HFF-Myc (cell line): ENCODE data around the gene DNM2.

Source experiments
- DNase-seq: peaks from one replicate; pipeline ENCODE4 v3.0.0-alpha.2; 2011; ENCODE audit warnings: low read depth; ENCODE audit errors: extremely low read depth
- H3K4me3 ChIP-seq: replicated peaks from 2 replicates; pipeline ENCODE4 v1.5.1; 2011; ENCODE audit warnings: low read depth, mild to moderate bottlenecking, control low read depth, low read length
- TF ChIP-seq, protein P1 (sequence below): IDR thresholded peaks from 2 replicates; pipeline ENCODE4 v1.5.1; 2012; ENCODE audit warnings: mild to moderate bottlenecking, low read depth, low read length, control low read depth; ENCODE audit errors: missing control alignments

DNM2 gene

DNA sequence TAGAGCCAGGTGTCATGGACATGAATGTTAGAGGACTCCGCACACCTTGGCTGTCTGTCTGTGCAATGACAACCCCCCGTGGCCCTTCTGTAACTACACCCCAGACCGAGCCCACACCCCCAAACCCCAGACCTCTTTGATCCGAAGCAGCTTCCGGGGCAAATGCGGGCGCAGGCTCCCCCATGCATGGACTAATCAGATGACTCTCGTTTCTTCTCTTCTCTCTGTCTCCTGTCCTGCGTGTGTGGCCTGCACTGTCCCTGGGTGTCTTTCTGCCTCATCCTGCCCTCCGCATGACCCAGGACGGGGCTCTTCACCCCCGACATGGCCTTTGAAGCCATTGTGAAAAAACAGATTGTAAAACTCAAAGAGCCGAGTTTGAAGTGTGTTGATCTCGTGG, 79.2 kb downstream of the DNM2 start:
- TF ChIP-seq, protein P1, sequence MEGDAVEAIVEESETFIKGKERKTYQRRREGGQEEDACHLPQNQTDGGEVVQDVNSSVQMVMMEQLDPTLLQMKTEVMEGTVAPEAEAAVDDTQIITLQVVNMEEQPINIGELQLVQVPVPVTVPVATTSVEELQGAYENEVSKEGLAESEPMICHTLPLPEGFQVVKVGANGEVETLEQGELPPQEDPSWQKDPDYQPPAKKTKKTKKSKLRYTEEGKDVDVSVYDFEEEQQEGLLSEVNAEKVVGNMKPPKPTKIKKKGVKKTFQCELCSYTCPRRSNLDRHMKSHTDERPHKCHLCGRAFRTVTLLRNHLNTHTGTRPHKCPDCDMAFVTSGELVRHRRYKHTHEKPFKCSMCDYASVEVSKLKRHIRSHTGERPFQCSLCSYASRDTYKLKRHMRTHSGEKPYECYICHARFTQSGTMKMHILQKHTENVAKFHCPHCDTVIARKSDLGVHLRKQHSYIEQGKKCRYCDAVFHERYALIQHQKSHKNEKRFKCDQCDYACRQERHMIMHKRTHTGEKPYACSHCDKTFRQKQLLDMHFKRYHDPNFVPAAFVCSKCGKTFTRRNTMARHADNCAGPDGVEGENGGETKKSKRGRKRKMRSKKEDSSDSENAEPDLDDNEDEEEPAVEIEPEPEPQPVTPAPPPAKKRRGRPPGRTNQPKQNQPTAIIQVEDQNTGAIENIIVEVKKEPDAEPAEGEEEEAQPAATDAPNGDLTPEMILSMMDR: no peak
- H3K4me3 ChIP-seq: no peak overlapping the region
- no peak for DNase-seq

DNA sequence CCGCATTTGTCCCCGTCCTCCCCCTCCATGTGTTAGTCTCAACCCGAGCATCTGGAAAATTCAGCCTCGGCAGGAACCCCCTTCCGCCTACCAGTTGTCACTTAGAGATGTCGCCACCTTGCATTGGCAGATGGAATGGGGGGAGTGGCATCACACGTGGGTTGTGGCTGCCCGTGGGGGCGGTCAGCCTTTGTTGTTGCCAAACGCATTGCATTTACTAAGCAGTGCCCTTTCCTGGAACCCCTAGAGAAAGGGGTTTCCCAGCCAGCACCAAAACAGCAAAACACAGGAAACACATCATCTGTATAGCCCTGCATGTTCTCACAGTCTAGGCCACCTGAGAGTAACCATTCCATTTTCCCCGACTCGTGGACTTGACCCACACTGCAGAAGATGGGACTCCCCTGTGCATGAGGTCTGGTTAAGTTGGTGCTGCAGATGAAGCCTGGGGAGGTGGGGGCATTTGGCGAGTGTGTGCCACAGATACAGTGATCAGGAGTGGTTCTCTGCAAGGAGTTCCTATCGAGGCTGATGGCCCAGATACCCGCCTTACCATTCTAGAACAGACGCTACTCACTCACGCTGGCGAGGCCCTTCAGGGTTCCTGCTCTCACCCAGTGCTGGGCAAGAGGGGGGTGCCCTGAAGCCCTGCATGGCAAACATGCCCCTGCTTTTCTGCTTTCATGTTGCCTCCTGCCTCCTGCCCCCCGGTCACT, 79.8 kb downstream of the DNM2 start:
- TF ChIP-seq, protein P1: no peak
- DNase-seq: no peak

DNA sequence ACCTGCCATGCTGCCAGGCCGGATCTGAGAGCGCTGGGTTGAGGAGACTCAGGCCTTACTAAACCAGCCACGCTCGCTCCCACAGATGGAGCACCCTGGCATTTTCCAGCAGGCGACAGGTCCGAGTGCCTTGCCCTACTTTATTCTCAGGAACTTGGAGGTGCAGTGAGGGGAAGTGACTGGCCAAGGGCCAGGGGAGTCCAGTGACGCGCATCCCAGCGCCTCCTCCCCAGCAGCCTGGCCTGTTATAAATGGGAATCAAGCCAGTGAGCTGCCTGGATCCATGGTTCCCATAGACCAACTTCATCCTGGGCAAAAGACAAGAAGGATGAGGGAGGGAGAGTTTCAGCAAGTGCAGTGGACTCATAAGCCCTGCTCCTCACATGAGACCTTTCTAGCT, 82.6 kb downstream of the DNM2 start:
- TF ChIP-seq, protein P1: no peak
- DNase-seq: no peak
- no peak overlapping the region for H3K4me3 ChIP-seq

More for the DNA sequence above, 79.8 kb downstream of the DNM2 start:
- H3K4me3 ChIP-seq: no peak overlapping the region

DNA sequence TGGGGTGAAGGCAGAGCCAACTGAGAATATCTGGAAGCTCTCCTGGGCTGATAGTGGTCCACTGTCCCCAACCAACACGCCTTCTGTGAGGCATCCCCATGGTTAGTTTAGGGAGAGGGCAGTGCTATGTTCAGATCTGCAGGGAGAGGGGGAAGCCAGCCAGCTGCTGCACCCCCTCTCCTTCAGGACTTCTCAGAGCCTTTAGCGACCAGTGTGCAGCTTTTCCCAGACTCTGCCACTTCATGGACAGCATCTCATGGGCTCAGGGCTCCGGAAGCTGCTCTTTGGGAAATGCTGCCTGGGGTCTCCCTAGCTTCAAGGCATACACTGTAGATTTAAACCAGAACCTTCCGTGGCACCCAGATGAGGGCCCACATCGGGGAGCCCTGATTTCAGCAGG, 84.6 kb downstream of the DNM2 start:
- no peak overlapping the region for H3K4me3 ChIP-seq
- no peak for DNase-seq
- TF ChIP-seq, protein P1: no peak

DNA sequence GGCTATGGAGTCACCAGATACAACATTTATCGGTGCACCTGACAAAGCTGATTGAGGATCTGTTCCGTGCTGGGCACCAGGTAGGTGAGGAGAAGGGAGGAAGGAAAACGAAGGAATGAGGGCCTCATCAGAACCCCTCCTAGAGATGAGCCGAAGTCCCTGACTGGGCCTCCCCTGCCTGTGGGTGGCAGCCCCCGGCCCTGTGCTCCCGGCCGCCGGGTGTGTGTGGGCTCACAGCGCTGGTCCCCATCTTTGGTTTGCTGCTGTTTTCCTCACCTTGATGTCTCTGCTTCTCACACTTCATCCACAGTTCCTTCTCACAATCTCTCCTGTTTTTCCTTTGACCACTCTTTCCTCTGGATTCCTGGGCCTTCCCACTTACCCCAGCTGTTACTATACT, 85.4 kb downstream of the DNM2 start:
- no peak for DNase-seq
- TF ChIP-seq, protein P1: no peak

DNA sequence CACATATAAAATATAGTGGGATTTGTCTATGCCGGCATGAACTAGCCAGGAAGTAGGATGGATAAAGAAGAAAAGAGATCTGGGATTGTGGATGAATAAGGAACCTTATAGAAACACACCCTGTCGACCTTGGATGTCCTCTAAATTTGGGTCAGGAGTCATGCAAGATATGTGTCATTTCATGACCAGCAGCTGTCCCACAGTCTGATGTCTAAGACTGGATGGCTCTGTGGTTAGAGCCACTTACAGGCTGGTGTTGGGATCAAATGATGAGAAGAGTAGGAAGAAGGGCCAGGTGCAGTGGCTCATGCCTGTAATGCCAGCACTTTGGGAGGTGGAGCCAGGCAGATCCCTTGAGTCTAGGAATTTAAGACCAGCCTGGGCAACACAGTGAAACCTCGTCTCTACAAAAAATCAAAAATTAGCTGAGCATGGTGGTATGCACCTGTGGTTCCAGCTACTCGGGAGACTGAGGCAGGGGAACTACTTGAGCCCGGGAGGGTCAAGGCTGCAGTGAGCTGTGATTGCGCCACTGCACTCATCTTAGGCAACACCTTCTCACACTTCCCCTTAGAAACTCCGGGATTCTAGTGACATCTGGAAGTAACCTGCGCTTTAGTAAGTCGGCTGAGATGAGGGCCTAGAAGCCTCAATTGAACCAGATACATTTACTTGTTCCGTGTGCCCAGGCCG, 87.3 kb downstream of the DNM2 start:
- H3K4me3 ChIP-seq: no peak overlapping the region
- DNase-seq: no peak
- TF ChIP-seq, protein P1: no peak

More for the DNA sequence above, 85.4 kb downstream of the DNM2 start:
- H3K4me3 ChIP-seq: no peak overlapping the region

DNA sequence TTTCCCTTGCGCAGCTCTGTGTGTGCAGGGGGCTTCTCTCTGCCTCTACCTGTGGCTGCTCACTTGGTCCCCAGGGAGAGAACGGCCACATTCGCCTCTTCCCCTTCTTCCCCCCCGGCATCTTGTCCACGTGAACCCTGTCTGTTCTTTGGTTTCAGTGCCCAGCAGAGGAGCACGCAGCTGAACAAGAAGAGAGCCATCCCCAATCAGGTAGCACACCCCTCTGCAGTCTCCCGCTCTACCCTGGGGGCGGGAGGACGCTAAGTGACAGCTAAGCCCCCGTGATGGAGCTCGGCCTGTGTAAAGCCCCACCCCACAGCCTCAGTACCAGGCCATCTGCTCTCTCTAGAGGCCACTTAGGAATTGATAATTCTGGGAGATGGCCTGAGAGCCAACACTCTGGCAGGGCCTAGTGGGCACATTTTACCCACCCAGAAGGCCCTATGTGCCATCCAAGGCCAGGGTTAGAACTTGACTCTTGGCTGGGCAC, 87.9 kb downstream of the DNM2 start:
- DNase-seq: no peak
- TF ChIP-seq, protein P1: no peak
- H3K4me3 ChIP-seq: no peak overlapping the region
